Measurements from ENCODE around the gene AQP11.

Gene AQP11

DNA sequence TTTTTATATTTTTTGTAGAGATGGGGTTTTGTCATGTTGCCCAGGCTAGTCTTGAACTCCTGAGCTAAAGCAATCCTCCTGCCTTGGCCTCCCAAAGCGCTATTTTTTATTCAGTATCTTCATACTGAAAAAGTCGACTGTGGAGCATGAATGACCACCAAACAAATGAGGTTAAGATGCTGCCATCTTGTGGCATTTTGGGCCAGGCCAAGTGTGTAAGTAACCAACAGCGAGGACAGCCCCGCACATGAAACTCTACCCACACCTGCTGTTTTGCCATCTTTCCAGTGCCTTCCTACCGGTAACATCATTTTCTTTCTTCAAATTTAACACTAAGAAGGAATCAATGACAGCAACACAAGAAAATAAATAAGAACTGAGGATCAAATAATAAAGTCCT lies 32.2 kb upstream of the AQP11 start:
- DNase-seq (ENCODE audit: insufficient read length, low spot score) (no peak), FAIRE-seq (no peak)
- TF ChIP-seq, protein P1, sequence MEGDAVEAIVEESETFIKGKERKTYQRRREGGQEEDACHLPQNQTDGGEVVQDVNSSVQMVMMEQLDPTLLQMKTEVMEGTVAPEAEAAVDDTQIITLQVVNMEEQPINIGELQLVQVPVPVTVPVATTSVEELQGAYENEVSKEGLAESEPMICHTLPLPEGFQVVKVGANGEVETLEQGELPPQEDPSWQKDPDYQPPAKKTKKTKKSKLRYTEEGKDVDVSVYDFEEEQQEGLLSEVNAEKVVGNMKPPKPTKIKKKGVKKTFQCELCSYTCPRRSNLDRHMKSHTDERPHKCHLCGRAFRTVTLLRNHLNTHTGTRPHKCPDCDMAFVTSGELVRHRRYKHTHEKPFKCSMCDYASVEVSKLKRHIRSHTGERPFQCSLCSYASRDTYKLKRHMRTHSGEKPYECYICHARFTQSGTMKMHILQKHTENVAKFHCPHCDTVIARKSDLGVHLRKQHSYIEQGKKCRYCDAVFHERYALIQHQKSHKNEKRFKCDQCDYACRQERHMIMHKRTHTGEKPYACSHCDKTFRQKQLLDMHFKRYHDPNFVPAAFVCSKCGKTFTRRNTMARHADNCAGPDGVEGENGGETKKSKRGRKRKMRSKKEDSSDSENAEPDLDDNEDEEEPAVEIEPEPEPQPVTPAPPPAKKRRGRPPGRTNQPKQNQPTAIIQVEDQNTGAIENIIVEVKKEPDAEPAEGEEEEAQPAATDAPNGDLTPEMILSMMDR (IDR thresholded peaks at IDR 0.05; ENCODE audit: insufficient read depth, missing control alignments): peak; percentile 45

DNA sequence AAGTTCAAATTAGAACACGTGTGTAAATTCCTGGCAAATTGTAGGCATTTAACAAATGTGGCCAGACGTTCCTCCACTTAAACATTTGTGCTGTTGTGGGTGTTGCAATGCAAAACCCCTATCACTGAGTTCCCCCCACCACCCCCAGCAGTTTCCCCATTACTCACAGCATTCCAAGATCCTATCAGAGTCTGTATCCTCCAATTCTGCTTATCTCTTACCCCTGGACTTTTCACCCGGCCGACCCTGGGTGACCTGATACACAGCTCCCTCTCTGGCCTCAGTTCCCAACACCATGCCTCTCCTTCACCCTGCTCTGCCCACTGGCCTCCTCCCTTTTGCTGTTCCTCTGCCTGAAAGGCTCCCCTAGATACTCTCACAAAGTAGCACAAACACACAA lies 31.4 kb upstream of the AQP11 start:
- TF ChIP-seq, protein P1 (IDR thresholded peaks at IDR 0.05; ENCODE audit: insufficient read depth, missing control alignments): no peak
- FAIRE-seq (no peak), DNase-seq (ENCODE audit: insufficient read length, low spot score) (no peak)

DNA sequence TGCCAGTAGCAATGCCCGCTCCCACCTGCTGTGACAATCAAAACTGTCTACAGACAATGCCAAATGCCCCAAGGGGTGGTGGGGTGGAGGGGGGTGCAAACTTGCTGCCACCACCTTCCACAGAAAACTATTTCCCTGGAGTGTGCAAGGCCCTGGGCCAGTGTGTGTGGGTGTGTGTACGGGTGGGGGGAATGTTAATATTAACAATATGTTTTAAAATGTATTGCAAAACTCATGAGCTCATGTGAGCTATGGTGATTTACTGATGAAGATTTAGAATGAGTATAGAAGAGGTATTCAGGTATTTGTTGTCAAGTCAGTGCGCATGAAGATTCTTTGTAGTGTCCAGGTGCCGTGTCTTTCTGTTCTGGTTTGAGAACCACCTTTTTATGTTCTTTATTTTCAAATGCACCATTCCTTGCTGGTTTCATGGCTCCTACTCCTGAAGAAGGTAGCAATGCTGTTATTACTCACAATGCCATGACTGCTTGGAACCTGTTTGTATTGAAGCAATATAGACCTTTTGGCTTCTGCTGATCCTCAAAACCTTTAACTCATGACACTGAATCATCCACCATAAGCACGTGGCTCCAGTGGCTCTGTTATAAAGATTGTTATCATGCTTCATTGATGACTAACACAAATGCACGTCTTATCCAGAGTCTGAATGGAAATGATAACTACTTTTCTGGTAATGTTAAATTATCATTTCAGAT lies 29.9 kb upstream of the AQP11 start:
- FAIRE-seq: no peak
- TF ChIP-seq, protein P1 (IDR thresholded peaks at IDR 0.05; ENCODE audit: insufficient read depth, missing control alignments): no peak
- no peak for DNase-seq (ENCODE audit: insufficient read length, low spot score)

DNA sequence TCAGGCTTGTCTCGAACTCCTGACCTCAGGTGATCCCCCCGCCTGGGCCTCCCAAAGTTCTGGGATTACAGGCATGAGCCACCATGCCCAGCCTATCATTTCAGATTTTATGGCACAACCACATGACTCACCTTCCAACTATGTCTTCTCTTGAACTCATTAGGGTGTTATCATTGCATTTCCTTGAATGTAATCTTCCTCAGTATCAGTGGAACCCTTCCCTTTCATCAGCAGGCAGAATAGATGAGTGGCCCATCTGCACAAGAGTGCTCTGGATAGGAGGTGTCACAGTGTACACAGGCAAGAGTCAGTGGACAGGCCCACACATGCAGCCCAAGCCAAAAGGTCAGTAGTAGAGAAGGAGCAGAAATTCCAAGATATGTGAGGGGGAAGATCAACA lies 29.1 kb upstream of the AQP11 start:
- no peak for DNase-seq (ENCODE audit: insufficient read length, low spot score)
- FAIRE-seq: no peak
- TF ChIP-seq, protein P1 (IDR thresholded peaks at IDR 0.05; ENCODE audit: insufficient read depth, missing control alignments): no peak

DNA sequence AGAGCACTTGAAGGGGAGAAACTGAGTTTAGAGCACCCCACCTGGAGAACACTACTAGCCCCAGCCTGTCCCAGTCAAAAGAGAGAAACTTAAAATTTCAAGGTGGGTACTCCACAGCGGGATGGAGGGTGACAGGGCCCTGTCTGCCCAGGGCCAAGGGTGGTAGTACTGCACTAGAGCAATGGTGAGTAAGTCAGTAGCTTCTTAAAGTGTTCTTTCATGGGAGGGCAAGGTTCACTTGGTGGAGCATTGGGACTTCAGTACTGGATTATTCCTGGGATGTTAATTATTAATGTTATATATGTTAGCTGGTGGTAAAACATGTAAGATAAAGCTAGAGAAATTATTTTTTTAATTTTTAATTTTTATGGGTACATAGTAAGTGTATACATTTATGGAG lies 28.5 kb upstream of the AQP11 start:
- TF ChIP-seq, protein P1 (IDR thresholded peaks at IDR 0.05; ENCODE audit: insufficient read depth, missing control alignments): no peak
- no peak for FAIRE-seq
- no peak for DNase-seq (ENCODE audit: insufficient read length, low spot score)

DNA sequence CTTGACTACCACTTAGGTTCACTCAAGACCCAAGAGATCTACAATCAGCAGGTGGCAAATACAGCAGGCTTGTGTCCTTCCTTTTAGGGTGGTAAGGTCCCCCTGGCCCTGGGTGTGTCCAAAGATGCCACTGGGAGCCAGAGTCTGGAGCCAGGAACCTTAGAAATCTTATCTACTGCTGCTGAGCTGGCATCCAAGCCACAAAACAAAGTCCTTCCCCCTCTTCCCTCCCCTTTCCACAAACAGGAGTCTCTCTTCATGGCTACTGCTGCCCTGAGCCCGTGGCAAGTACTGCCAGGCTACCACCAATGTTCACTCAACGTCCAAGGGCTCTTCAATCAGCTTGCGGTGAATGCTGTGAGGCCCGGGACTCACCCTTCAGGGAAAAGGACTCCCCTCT lies 21.4 kb upstream of the AQP11 start:
- DNase-seq (ENCODE audit: insufficient read length, low spot score) (no peak), FAIRE-seq (no peak)
- TF ChIP-seq, protein P1 (IDR thresholded peaks at IDR 0.05; ENCODE audit: insufficient read depth, missing control alignments): no peak

DNA sequence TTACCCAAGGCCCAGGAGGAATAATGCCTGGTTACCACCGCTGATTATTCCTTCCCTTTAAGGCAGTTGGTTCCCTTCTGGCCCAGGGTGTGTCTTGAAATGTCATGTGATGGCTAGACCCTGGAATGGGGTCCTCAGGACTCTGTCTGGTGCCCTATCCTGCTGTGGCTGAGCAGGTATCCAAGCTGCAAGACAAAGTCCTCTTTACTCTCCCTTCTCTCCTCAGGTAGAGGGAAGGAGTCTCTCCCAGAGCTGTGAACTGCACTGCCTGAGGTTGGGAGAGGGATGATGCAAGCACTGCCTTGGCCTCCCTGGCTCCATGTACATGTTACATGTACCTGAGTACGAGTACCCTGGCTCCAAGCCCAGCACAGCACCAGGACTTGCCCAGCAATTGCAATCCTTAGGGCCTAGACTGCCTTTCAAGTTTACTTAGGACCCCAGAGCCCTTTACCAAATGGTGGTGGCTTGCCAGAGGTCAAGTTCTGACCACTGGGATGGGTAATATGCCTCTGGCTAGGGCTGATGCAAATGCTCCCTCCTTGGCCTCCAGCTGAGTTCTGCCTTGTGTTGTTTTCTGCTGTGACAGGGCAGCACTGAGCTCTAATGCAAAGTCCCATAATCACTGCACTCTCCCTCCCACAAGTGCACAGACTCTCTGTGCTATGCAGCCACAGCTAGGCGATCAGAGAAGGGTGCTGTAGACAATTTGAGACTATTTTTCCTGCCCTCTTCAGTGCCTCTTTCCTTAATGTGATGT lies 20.7 kb upstream of the AQP11 start:
- no peak for FAIRE-seq
- DNase-seq (ENCODE audit: insufficient read length, low spot score): no peak
- TF ChIP-seq, protein P1 (IDR thresholded peaks at IDR 0.05; ENCODE audit: insufficient read depth, missing control alignments): no peak
